ENCODE data around the gene SPG11.
"Not testable (repeated sequence)": the region's sequence is repeated elsewhere in the genome, so short reads cannot be mapped to it uniquely, and the experiment has no call there.

The SPG11 gene, protein sequence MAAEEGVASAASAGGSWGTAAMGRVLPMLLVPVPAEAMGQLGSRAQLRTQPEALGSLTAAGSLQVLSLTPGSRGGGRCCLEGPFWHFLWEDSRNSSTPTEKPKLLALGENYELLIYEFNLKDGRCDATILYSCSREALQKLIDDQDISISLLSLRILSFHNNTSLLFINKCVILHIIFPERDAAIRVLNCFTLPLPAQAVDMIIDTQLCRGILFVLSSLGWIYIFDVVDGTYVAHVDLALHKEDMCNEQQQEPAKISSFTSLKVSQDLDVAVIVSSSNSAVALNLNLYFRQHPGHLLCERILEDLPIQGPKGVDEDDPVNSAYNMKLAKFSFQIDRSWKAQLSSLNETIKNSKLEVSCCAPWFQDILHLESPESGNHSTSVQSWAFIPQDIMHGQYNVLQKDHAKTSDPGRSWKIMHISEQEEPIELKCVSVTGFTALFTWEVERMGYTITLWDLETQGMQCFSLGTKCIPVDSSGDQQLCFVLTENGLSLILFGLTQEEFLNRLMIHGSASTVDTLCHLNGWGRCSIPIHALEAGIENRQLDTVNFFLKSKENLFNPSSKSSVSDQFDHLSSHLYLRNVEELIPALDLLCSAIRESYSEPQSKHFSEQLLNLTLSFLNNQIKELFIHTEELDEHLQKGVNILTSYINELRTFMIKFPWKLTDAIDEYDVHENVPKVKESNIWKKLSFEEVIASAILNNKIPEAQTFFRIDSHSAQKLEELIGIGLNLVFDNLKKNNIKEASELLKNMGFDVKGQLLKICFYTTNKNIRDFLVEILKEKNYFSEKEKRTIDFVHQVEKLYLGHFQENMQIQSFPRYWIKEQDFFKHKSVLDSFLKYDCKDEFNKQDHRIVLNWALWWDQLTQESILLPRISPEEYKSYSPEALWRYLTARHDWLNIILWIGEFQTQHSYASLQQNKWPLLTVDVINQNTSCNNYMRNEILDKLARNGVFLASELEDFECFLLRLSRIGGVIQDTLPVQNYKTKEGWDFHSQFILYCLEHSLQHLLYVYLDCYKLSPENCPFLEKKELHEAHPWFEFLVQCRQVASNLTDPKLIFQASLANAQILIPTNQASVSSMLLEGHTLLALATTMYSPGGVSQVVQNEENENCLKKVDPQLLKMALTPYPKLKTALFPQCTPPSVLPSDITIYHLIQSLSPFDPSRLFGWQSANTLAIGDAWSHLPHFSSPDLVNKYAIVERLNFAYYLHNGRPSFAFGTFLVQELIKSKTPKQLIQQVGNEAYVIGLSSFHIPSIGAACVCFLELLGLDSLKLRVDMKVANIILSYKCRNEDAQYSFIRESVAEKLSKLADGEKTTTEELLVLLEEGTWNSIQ (N-terminal part only)

DNA sequence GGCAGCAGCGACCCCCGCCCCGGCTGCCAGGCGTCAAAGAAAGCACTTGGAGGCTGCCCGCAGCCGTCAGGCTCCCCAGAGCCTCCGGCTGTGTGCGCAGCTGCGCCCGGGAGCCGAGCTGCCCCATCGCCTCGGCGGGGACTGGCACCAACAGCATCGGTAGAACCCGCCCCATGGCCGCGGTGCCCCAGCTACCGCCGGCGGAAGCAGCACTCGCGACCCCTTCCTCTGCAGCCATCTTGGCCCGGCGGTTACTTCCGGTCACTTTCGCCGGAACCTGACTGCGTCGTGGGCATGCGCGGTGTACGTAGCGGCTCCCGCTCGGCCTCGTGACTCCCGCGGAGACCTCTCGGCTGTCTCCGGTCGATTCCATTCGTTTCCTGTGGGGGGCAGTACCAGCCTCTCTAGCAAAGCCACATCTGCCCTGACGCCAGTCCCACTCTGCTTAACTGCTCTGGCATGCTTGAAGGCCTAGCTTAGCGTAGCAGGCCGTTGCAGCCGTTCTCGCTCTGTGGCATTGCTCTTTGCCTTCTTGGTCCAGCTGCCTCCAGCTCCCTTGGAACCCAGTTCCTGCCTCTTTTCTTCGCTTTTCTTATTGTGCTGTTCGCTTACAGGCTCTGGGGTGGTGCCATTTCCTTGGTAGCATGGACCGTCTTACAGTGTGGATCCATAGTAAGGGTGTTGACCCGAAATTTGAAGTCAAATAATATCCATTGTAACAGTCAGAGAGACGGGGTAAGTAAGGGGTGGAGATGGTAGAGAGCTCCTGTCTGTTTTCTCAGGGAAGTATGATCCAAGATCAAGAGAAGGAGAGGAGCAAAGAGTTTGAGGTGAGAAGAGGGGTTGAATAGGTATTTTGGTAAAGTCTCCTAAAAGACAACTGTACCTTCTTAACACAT lies at the start of gene SPG11:
Gene SPG11 (minus strand): TSS at position 253 of the 899 bp plus-strand sequence. CDS start 15 bp downstream, at position 238.
- DNase-seq, result peak; percentile 79

- peak; percentile 21 for DNase-seq
Measured at GRCh38 chr15:44712346-44713005, 49.0 kb upstream of the SPG11 start.

DNA sequence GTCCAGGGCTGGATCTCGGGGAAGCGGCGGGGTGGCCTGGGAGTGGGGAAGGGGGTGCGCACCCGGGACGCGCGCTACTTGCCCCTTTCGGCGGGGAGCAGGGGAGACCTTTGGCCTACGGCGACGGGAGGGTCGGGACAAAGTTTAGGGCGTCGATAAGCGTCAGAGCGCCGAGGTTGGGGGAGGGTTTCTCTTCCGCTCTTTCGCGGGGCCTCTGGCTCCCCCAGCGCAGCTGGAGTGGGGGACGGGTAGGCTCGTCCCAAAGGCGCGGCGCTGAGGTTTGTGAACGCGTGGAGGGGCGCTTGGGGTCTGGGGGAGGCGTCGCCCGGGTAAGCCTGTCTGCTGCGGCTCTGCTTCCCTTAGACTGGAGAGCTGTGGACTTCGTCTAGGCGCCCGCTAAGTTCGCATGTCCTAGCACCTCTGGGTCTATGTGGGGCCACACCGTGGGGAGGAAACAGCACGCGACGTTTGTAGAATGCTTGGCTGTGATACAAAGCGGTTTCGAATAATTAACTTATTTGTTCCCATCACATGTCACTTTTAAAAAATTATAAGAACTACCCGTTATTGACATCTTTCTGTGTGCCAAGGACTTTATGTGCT lies 48.4 kb upstream of the SPG11 start:
- DNase-seq, result no peak

DNA sequence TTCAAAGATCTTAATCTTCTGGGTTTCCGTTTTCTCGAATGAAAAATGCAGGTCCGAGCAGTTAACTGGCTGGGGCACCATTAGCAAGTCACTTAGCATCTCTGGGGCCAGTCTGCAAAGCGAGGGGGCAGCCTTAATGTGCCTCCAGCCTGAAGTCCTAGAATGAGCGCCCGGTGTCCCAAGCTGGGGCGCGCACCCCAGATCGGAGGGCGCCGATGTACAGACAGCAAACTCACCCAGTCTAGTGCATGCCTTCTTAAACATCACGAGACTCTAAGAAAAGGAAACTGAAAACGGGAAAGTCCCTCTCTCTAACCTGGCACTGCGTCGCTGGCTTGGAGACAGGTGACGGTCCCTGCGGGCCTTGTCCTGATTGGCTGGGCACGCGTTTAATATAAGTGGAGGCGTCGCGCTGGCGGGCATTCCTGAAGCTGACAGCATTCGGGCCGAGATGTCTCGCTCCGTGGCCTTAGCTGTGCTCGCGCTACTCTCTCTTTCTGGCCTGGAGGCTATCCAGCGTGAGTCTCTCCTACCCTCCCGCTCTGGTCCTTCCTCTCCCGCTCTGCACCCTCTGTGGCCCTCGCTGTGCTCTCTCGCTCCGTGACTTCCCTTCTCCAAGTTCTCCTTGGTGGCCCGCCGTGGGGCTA lies 47.8 kb upstream of the SPG11 start, which contains the start of the genes B2M and PATL2:
Gene B2M (plus strand): TSS at position 422 of the 647 bp plus-strand sequence. CDS start 30 bp downstream, at position 452.
Gene PATL2 (minus strand): TSS at position 228 of the 647 bp plus-strand sequence. CDS start 34,833 bp downstream, outside the sequence.
- peak; percentile 83 for DNase-seq

GRCh38 chr15:44710236-44711095 lies 47.0 kb upstream of the SPG11 start:
- peak; percentile 26 for DNase-seq

DNA sequence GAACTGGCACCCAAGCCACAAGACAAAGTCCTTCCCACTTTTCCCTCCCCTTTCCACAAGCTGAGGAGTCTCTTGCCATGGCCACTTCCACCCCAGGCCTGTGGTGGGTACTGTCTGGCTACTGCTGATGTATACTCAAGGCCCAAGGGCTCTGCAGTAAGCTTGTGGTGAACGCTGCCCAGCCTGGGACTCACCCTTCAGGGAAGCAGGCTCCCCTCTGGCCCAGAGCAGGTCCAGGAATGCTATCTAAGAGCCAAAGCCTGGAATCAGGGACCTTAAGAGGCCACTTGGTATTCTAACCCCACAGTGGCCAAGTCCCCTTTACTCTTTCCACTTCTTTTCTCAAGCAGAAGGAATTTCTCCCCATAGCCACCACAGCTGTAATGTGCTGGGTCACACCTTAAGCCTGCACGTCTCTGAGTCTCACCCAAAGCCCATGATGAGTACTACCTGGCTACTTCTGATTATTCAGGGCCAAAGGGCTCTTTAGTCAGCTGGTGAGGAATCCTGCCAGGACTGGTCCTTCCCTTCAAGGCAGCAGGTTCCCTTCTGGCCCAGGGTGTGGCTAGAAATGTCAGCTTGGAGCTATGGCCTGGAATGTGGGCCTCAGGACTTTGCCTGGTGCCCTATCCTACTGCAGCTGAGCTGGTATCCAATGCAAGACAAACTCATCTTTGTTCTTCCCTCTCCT lies 43.6 kb upstream of the SPG11 start:
- no peak for DNase-seq

DNA sequence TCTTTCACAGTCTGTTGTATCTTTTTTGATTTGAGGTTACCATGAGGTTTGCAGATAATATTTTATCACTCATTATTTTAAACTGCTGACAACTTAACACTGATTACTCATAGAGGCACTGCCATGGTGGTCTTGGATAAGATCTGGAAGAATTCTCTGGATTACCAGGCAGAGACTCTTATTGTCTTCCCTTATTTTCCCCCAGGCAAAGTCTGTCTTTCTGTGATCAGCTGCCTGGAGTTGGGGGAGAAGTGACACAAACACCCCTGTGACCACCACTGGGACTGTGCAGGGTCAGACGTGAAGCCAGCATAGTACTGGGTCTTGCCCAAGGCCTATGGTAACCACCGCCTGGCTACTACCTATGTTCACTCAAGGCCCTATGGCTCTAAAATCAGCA lies 42.9 kb upstream of the SPG11 start:
- DNase-seq, result no peak

DNA sequence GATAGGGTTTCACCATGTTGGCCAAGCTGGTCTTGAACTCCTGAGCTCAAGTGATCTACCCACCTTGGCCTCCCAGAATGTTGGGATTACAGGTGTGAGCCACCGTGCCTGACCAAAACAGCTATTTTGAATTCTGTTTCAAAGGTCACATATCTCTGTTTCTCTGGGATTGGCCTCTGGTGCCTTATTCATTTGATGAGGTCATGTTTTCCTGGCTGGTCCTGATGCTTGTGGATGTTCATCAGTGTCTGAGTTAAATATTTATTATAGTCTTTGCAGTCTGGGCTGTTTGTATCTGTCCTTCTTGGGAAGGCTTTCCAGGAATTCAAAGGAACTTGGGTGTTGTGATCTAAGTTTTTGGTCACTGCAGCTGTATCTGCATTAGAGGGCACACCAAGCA lies 42.5 kb upstream of the SPG11 start:
- no peak for DNase-seq

GRCh38 chr15:44700676-44701075 lies 37.2 kb upstream of the SPG11 start:
- DNase-seq, result not testable (repeated sequence)

GRCh38 chr15:44698641-44699040 lies 35.2 kb upstream of the SPG11 start:
- DNase-seq, result no peak

DNA sequence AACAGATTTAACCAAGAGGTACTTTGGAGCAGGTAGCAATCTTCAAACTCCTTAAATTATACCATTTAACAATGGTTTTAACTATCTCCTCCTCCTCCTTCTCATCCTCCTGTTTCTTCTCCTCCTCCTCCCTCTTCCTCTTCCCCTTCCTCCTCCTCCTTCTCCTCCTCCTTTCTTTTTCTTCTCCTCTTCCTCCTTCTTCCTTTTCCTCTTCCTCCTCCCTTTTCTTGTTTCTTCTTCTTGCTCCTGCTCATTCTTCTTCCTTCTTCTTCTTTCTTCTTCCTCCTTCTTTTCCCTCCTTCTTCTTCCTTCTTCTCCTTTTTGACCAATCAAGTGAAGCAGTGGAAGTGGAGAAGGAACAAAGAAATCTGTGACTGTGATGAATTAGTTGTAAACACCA lies 33.6 kb upstream of the SPG11 start:
- DNase-seq, result no peak

GRCh38 chr15:44695294-44695693 lies 31.8 kb upstream of the SPG11 start:
- DNase-seq, result no peak

GRCh38 chr15:44694416-44694815 lies 31.0 kb upstream of the SPG11 start:
- DNase-seq, result no peak

DNA sequence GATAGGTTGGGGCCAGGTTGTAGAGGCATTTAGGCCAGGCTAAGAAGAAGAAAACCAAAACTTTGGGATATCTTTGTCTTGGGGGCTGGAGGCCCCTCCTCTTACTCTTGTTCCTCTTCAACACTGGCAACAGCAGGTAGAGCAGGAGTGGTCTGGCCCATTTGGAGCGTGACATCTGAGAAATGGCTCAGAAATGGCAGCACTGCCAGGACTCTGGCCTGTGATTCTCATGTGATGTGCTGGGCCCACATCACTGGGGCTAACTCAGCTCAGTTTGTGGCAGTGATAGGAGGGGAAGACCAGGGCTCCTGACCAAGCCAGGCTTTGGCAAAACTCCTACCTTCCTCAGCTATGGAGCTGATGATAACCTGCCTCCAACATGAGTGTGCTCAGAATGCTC lies 29.2 kb upstream of the SPG11 start:
- no peak for DNase-seq

GRCh38 chr15:44690245-44690644 lies 26.8 kb upstream of the SPG11 start:
- DNase-seq, result not testable (repeated sequence)

DNA sequence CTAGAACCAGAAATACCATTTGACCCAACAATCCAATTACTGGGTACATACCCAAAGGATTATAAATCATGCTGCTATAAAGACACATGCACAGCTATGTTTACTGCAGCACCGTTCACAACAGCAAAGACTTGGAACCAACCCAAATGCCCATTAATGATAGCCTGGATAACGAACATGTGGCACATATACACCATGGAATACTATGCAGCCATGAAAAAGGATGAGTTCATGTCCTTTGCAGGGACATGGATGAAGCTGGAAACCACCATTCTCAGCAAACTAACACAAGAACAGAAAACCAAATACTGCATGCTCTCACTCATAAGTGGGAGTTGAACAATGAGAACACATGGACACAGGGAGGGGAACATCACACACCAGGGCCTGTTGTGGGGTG lies 25.9 kb upstream of the SPG11 start:
- DNase-seq, result not testable (repeated sequence)

- not testable (repeated sequence) for DNase-seq
Measured at GRCh38 chr15:44682809-44683682, 19.6 kb upstream of the SPG11 start.
